Mesothelial cell of epicardium (in vitro differentiated cells): ENCODE data around the gene MFSD12. TPM values are rescaled to one million over a fixed set of nuclear protein-coding genes. Genes with fewer than 3 reads are reported as not detected.
"Not testable (repeated sequence)": the region's sequence is repeated elsewhere in the genome, so short reads cannot be mapped to it uniquely, and the experiment has no call there.

Experiments
- DNase-seq, 2 experiments: peaks; one replicate each; pipeline ENCODE4 v3.0.0; 2021; ENCODE audit warnings: low spot score in 2 of 2; ENCODE audit not compliant: unreplicated experiment in 2 of 2
- H3K27ac Mint-ChIP-seq: 2 replicates; pipeline ENCODE4 v1.8.0; 2021; ENCODE audit warnings: mixed read lengths
- H3K27me3 Mint-ChIP-seq: 2 replicates; pipeline ENCODE4 v1.8.0; 2021; ENCODE audit warnings: low read depth, mixed read lengths
- H3K36me3 Mint-ChIP-seq: 2 replicates; pipeline ENCODE4 v1.8.0; 2021; ENCODE audit warnings: mixed read lengths
- H3K4me1 Mint-ChIP-seq: 2 replicates; pipeline ENCODE4 v1.8.0; 2021; ENCODE audit warnings: mixed read lengths
- H3K4me3 Mint-ChIP-seq: 2 replicates; pipeline ENCODE4 v1.8.0; 2021; ENCODE audit warnings: mild to moderate bottlenecking, moderate library complexity, mixed read lengths
- H3K9me3 Mint-ChIP-seq: 2 replicates; pipeline ENCODE4 v1.8.0; 2021; ENCODE audit warnings: mixed read lengths
- CTCF ChIP-seq: fragments of 200-600 bp; sonication (generic); IDR thresholded peaks from one replicate; pipeline ENCODE4 v1.5.0; 2021; ENCODE audit warnings: antibody characterized with exemption; ENCODE audit not compliant: unreplicated experiment
- total RNA-seq: library from RNA; stranded (reverse); gene quantifications from 3 replicates; pipeline ENCODE4 v1.2.1, GENCODE V29; 2021

The MFSD12 gene
- total RNA-seq, 1 donor from 2014 or later = 59.5 TPM

GRCh38 chr19:3508771-3509535 lies 48.4 kb downstream of the MFSD12 start:
- Mint-ChIP-seq H3K36me3 (peaks cover 6% of the 10 kb centered on the region), H3K27me3 (no peaks in the 10 kb centered on the region), H3K4me3 (peak overlapping the region; percentile 92), H3K4me1 (peaks cover 28% of the 10 kb centered on the region), H3K9me3 (no peaks in the 10 kb centered on the region), H3K27ac (no peak overlapping the region)
- DNase-seq = no peak
- no peak for TF ChIP-seq CTCF

GRCh38 chr19:3508121-3508661 lies 49.2 kb downstream of the MFSD12 start:
- H3K27me3 Mint-ChIP-seq, H3K36me3 Mint-ChIP-seq, H3K9me3 Mint-ChIP-seq, DNase-seq: not testable (repeated sequence)
- H3K4me1 Mint-ChIP-seq = peaks cover 28% of the 10 kb centered on the region
- peak overlapping the region; percentile 34 for H3K27ac Mint-ChIP-seq
- peak overlapping the region; percentile 92 for H3K4me3 Mint-ChIP-seq

- Mint-ChIP-seq H3K4me1 (peaks cover 28% of the 10 kb centered on the region), H3K27ac (peak overlapping the region; percentile 91), H3K4me3 (peak overlapping the region; percentile 92), H3K36me3 (peaks cover 6% of the 10 kb centered on the region), H3K9me3 (no peaks in the 10 kb centered on the region), H3K27me3 (no peaks in the 10 kb centered on the region)
- DNase-seq = peak in 1 of 2 experiments; percentile 48
- no peak for TF ChIP-seq CTCF
These were observed 49.8 kb downstream of the MFSD12 start for GRCh38 chr19:3507371-3508120.

GRCh38 chr19:3506384-3507340 lies 50.7 kb downstream of the MFSD12 start:
- Mint-ChIP-seq H3K4me3 (peak overlapping the region; percentile 92), H3K27ac (peak overlapping the region; percentile 91), H3K9me3 (no peaks in the 10 kb centered on the region), H3K27me3 (no peaks in the 10 kb centered on the region), H3K4me1 (peaks cover 28% of the 10 kb centered on the region), H3K36me3 (peaks cover 6% of the 10 kb centered on the region)
- no peak for TF ChIP-seq CTCF
- peak in 1 of 2 experiments; percentile 44 for DNase-seq

- Mint-ChIP-seq H3K36me3 (peaks cover 6% of the 10 kb centered on the region), H3K4me1 (peaks cover 31% of the 10 kb centered on the region), H3K27ac (peak within 1 kb of the TSS; percentile 98), H3K9me3 (no peaks in the 10 kb centered on the region), H3K27me3 (no peaks in the 10 kb centered on the region), H3K4me3 (peak within 1 kb of the TSS; percentile 92)
- peak; percentile 99 for DNase-seq
- no peak for TF ChIP-seq CTCF
These were observed 51.6 kb downstream of the MFSD12 start, which contains the start of gene FZR1 for GRCh38 chr19:3505598-3506383. TSS of gene FZR1 (plus strand) at chr19:3506311. CDS start at chr19:3522990, 16,679 bp downstream.
